Activated gamma-delta T cell treated with anti-CD3 and anti-CD28 coated beads, Interleukin-2, amount 50 U/mL, for 16 hours (primary cell): ENCODE measurements around the gene MORF4L1.
"Not testable (repeated sequence)": the region's sequence is repeated elsewhere in the genome, so short reads cannot be mapped to it uniquely, and the experiment has no call there.

Experiments
- DNase-seq: peaks from one replicate; pipeline ENCODE4 v3.0.0-alpha.2; 2020; ENCODE audit warnings: low read depth

The MORF4L1 gene

GRCh38 chr15:78900819-78901533 is 28.3 kb downstream of the MORF4L1 start:
- not testable (repeated sequence) for DNase-seq

- not testable (repeated sequence) for DNase-seq
Observed at GRCh38 chr15:78902281-78903032, 29.8 kb downstream of the MORF4L1 start.

GRCh38 chr15:78904599-78905358 is 32.1 kb downstream of the MORF4L1 start:
- no peak for DNase-seq

- no peak for DNase-seq
Observed at GRCh38 chr15:78906316-78906620, 33.6 kb downstream of the MORF4L1 start.

- no peak for DNase-seq
Observed at GRCh38 chr15:78907577-78907976, 34.9 kb downstream of the MORF4L1 start.

- DNase-seq: no peak
Observed at GRCh38 chr15:78909160-78909695, 36.5 kb downstream of the MORF4L1 start.

GRCh38 chr15:78909791-78910228 is 37.1 kb downstream of the MORF4L1 start:
- DNase-seq: no peak

- no peak for DNase-seq
Observed at GRCh38 chr15:78910271-78910670, 37.6 kb downstream of the MORF4L1 start.

GRCh38 chr15:78912316-78912715 is 39.6 kb downstream of the MORF4L1 start:
- no peak for DNase-seq

- no peak for DNase-seq
Observed at GRCh38 chr15:78913012-78913411, 40.3 kb downstream of the MORF4L1 start.

GRCh38 chr15:78914027-78914764 is 41.5 kb downstream of the MORF4L1 start:
- no peak for DNase-seq

GRCh38 chr15:78915341-78916087 is 42.8 kb downstream of the MORF4L1 start:
- no peak for DNase-seq

- DNase-seq: no peak
Observed at GRCh38 chr15:78916088-78916487, 43.4 kb downstream of the MORF4L1 start.

GRCh38 chr15:78917888-78918287 is 45.2 kb downstream of the MORF4L1 start:
- DNase-seq: no peak

- DNase-seq: no peak
Observed at GRCh38 chr15:78921517-78921916, 48.8 kb downstream of the MORF4L1 start.

GRCh38 chr15:78921940-78922339 is 49.2 kb downstream of the MORF4L1 start:
- DNase-seq: no peak

- DNase-seq: no peak
Observed at GRCh38 chr15:78922527-78922926, 49.8 kb downstream of the MORF4L1 start.

- no peak for DNase-seq
Observed at GRCh38 chr15:78923015-78923414, 50.3 kb downstream of the MORF4L1 start.

- no peak for DNase-seq
Observed at GRCh38 chr15:78923480-78924360, 51.0 kb downstream of the MORF4L1 start.

GRCh38 chr15:78925076-78925624 is 52.5 kb downstream of the MORF4L1 start:
- no peak for DNase-seq
